ENCODE data around the gene KCTD3. TPM values are rescaled to one million over a fixed set of nuclear protein-coding genes. Genes with fewer than 3 reads are reported as not detected.

The KCTD3 gene
- total RNA-seq, 1 experiment from 2014 or later, result 39.3 TPM

DNA sequence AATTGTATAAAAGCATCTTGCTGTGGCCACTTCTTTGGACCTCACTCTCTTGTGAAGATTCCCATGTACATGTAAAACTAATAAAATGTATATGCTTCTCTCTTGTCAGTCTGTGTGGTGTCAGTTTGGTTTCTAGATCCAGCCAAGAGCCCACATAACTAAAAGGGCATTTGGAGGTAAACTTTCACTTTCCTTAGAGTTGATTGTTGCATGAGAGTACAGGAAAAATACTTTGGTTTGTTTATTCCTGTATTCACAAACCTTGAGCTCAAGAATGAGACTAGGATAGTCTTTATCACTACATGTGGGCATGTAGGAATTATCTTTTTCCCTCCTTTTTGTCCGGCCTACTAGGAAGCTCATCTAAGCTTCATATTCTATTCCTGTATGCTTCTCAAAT, 50.9 kb downstream of the KCTD3 start:
- H3K27ac ChIP-seq (ENCODE audit: insufficient read length, low read depth, low read length), result no peak overlapping the region
- peaks cover 0 to 5% of the 10 kb centered on the region in 2 experiments; a peak in 1 of 5 replicates for H3K9me3 Mint-ChIP-seq
- WGBS (ENCODE audit: extremely low coverage, insufficient read length, low lambda C conversion rate), result no CpG with 5 or more reads among the region's 1 CpG
- H4K8ac ChIP-seq (replicated peaks; ENCODE audit: insufficient read length, low read depth, low read length), result no peak overlapping the region
- no peaks in the 10 kb centered on the region for H3K9me3 ChIP-seq (ENCODE audit: control insufficient read depth, low read depth, low read length)
- no peak overlapping the region for H2BK12ac ChIP-seq (ENCODE audit: insufficient read length, low read depth, low read length)
- H3K9ac ChIP-seq (ENCODE audit: extremely low read depth, insufficient read length, low read length), result no peak overlapping the region
- H2BK120ac ChIP-seq (ENCODE audit: low read depth, low read length, poor library complexity, severe bottlenecking), result no peak overlapping the region
- no peak overlapping the region for H3K23ac ChIP-seq (ENCODE audit: insufficient read length, low read depth, low read length)
- H2AK5ac ChIP-seq (ENCODE audit: insufficient read length, low read length), result no peak overlapping the region
- peak overlapping the region in 1 of 3 experiments; percentile 7; a peak in 1 of 7 replicates for H3K27ac Mint-ChIP-seq
- TF ChIP-seq CTCF (conservative IDR thresholded peaks at IDR 0.05), result no peak
- H4K5ac ChIP-seq (ENCODE audit: insufficient read length, low read depth, low read length), result no peak overlapping the region
- H3K4ac ChIP-seq (ENCODE audit: low read depth, low read length), result no peak overlapping the region
- no peak for DNase-seq
- H3K79me2 ChIP-seq (ENCODE audit: insufficient read depth, low read length), result no peaks in the 10 kb centered on the region; the same call in 1 of the 2 replicates
- H2BK20ac ChIP-seq (ENCODE audit: low read depth, low read length, poor library complexity, severe bottlenecking), result no peak overlapping the region
- no peaks in the 10 kb centered on the region for H4K20me1 ChIP-seq (ENCODE audit: control insufficient read depth, insufficient read depth, insufficient read length)
- no peaks in the 10 kb centered on the region for H3K79me1 ChIP-seq (ENCODE audit: insufficient read depth, low read depth, low read length, poor library complexity, severe bottlenecking)
- no peak overlapping the region for H3K14ac ChIP-seq (ENCODE audit: insufficient read depth, low read length)
- no peak overlapping the region for H3K4me2 ChIP-seq (ENCODE audit: insufficient read depth, insufficient read length, low read length)
- H2BK5ac ChIP-seq (ENCODE audit: insufficient read length, low read length), result no peak overlapping the region
- H4K91ac ChIP-seq (ENCODE audit: insufficient read length, low read depth, low read length), result no peak overlapping the region
- H3K27me3 ChIP-seq (ENCODE audit: insufficient read depth, low read length), result no peaks in the 10 kb centered on the region
- peaks cover 14 to 17% of the 10 kb centered on the region in 2 experiments for H3K4me1 Mint-ChIP-seq
- no peaks in the 10 kb centered on the region for H3K27me3 Mint-ChIP-seq (ENCODE audit: low read depth)
- no peak overlapping the region for H2BK15ac ChIP-seq (ENCODE audit: low read depth, low read length)
- H3K23me2 ChIP-seq (ENCODE audit: insufficient read length, low read depth, low read length, poor library complexity, severe bottlenecking), result no peaks in the 10 kb centered on the region
- H3K4me1 ChIP-seq (ENCODE audit: insufficient read depth, low read length), result no peaks in the 10 kb centered on the region; the same call in 1 of the 2 replicates
- no peak overlapping the region for H2AFZ ChIP-seq (ENCODE audit: low read length)
- no peak overlapping the region for H3K56ac ChIP-seq (ENCODE audit: insufficient read length, low read depth, low read length)
- H3K36me3 Mint-ChIP-seq (ENCODE audit: insufficient read depth in 1 of 3, low read depth in 3 of 3), result peaks cover 24 to 60% (median 54%) of the 10 kb centered on the region in 3 experiments
- no peak overlapping the region for H3K18ac ChIP-seq (ENCODE audit: insufficient read length, low read depth, low read length)
- H3T11ph ChIP-seq (ENCODE audit: low read length), result no peak overlapping the region
- H3K4me3 Mint-ChIP-seq, result no peak overlapping the region

Data from H9 (cell line).